ENCODE data around the gene SEPTIN12. TPM values are rescaled to one million over a fixed set of nuclear protein-coding genes. Genes with fewer than 3 reads are reported as not detected.

Gene SEPTIN12
- total RNA-seq, 1 donor from 2014 or later: not detected

DNA sequence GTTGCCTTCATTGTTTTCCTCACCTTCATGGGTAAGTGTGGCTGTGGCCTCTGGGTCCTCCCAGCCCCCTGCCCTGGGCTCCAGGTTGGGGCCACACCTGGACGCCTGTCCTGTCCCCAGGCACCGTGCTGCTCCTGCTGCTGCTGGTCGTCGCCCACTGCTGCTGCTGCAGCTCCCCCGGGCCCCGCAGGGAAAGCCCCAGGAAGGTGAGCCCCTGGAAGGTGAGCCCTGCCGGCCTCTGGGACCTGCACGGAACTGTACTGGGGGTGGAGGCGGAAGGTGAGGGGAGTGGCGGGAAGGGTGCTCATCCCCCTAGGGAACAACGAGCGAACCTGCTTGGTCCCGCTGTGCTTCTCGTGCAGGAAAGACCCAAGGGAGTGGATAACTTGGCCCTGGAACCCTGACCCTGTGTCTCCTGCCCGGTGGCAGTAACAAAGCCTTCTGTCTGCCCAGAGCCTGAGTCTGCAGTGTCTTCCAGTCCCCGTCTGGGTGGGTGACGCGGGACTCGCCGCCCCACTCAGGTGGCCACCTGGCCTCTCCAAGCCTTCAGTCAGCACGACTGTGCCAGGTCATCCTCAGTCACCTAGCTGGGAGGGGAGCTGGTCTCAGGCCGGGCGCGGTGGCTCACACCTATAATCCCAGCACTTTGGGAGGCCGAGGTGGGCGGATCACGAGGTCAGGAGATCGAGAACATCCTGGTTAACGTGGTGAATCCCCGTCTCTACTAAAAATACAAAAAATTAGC is 7.9 kb upstream of the SEPTIN12 start:
- H3K36me3 ChIP-seq: peaks cover 0 to 9% of the 10 kb centered on the region in 2 donors
- H3K27ac ChIP-seq: no peak overlapping the region
- intact Hi-C loops (cut with DNase I): no loop called here
- H3K27me3 ChIP-seq: no peaks in the 10 kb centered on the region
- no peak for DNase-seq (ENCODE audit: extremely low spot score in 2 of 2)
- TF ChIP-seq POLR2A (IDR thresholded peaks at IDR 0.05) (no peak), POLR2AphosphoS5 (IDR thresholded peaks at IDR 0.05; ENCODE audit: insufficient read depth in 1 of 2, low read depth in 1 of 2) (no peak)
- TF ChIP-seq, protein P1, sequence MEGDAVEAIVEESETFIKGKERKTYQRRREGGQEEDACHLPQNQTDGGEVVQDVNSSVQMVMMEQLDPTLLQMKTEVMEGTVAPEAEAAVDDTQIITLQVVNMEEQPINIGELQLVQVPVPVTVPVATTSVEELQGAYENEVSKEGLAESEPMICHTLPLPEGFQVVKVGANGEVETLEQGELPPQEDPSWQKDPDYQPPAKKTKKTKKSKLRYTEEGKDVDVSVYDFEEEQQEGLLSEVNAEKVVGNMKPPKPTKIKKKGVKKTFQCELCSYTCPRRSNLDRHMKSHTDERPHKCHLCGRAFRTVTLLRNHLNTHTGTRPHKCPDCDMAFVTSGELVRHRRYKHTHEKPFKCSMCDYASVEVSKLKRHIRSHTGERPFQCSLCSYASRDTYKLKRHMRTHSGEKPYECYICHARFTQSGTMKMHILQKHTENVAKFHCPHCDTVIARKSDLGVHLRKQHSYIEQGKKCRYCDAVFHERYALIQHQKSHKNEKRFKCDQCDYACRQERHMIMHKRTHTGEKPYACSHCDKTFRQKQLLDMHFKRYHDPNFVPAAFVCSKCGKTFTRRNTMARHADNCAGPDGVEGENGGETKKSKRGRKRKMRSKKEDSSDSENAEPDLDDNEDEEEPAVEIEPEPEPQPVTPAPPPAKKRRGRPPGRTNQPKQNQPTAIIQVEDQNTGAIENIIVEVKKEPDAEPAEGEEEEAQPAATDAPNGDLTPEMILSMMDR (IDR thresholded peaks at IDR 0.05): no peak
- peaks cover 12% of the 10 kb centered on the region for H3K4me1 ChIP-seq
- H3K9me3 ChIP-seq: no peaks in the 10 kb centered on the region
- no peak overlapping the region for H3K4me3 ChIP-seq

DNA sequence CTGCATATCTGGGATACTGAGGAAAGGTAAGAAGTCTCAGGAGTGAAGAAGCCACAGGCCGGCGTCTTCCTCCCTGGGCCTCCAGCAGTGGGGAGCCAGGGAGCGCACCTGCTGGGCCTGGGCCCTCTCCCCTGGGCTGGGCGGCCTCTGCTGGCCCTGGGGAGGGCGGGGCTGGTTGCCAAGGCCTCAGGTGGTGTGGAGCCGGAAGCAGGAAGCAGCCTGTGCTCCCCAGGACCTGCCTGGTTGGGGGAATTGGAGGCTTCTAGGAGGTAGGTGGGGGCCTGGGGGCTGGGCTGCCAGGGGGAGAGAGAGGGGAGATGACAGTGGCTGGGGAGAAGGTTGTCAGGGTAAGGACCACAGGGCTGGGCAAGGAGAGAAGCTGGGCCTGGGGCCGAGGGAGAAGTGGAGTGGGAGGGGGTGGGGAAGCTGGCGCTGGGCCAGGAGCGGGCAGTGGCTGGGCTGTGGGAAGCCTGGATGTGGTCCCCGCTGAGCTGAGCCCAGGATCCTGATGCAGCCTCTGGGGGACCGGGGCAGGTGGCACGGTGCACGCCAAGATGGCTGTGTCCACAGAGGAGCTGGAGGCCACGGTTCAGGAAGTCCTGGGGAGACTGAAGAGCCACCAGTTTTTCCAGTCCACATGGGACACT is 7.2 kb upstream of the SEPTIN12 start, which contains the start of gene SMIM22:
TSS of gene SMIM22 (plus strand) at position 189 of the 647 bp plus-strand sequence. CDS start at position 555, 366 bp downstream.
- Histone ChIP-seq H3K27ac (no peak within 1 kb of the TSS), H3K27me3 (no peaks in the 10 kb centered on the region), H3K9me3 (no peaks in the 10 kb centered on the region), H3K4me3 (no peak within 1 kb of the TSS), H3K36me3 (peaks cover 0 to 9% of the 10 kb centered on the region in 2 donors), H3K4me1 (peaks cover 5% of the 10 kb centered on the region)
- TF ChIP-seq, protein P1 (IDR thresholded peaks at IDR 0.05): no peak
- no peak for TF ChIP-seq POLR2A (IDR thresholded peaks at IDR 0.05)
- TF ChIP-seq POLR2AphosphoS5 (IDR thresholded peaks at IDR 0.05; ENCODE audit: insufficient read depth in 1 of 2, low read depth in 1 of 2): no peak
- no peak for DNase-seq (ENCODE audit: extremely low spot score in 2 of 2)
- intact Hi-C loops (cut with DNase I): no loop called here

DNA sequence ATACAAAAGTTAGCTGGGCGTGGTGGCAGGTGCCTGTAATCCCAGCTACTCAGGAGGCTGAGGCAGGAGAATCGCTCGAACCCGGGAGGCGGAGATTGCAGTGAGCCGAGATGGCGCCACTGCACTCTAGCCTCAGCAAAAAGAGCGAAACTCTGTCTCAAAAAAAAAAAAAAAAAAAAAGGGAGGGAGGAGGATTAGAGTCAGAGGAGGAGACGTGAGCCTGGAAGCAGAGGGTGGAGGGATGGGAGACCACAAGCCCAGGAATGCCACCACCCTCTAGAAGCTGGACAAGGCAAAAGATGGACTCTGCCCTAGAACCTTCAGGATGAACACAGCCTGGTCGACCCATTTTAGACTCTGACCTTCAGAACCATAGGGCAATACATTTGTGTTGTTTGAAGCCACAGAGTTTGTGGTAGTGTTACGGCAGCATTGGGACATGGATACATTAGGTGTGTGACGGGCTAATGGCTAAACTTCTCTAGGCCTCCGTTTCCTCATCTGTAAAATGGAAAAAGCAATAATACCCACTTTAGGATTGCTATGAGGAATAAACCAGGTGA is 4.9 kb upstream of the SEPTIN12 start:
- H3K27ac ChIP-seq: no peak overlapping the region
- H3K27me3 ChIP-seq: no peaks in the 10 kb centered on the region
- H3K9me3 ChIP-seq: no peaks in the 10 kb centered on the region
- no peaks in the 10 kb centered on the region for H3K4me1 ChIP-seq
- H3K36me3 ChIP-seq: peaks cover 0 to 9% of the 10 kb centered on the region in 2 donors
- DNase-seq (ENCODE audit: extremely low spot score in 2 of 2): no peak
- intact Hi-C loops (cut with DNase I): no loop called here
- TF ChIP-seq, protein P1 (IDR thresholded peaks at IDR 0.05): no peak
- no peak overlapping the region for H3K4me3 ChIP-seq

DNA sequence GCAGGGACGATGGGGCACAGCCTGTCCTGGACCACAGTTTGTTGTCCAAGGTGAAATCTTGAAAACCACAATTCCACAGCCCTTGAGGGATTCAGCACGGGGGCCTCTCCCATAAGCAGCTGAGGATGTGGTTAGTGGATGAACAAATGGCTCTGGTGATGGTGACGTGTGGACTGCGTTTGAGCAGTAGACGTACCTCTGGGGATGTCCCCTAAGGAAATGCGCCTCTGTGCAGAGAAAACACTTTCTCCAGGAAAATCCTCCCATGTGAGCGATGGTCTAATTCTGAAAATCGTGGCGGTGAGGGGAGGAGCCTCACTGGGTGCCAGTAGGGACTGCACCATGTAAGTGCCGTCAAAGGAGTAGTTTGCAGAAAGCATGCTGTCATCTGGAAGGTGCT is 2.7 kb upstream of the SEPTIN12 start:
- Histone ChIP-seq H3K36me3 (no peaks in the 10 kb centered on the region), H3K27me3 (no peaks in the 10 kb centered on the region), H3K4me3 (no peak overlapping the region), H3K9me3 (no peaks in the 10 kb centered on the region), H3K27ac (no peak overlapping the region), H3K4me1 (no peaks in the 10 kb centered on the region)
- intact Hi-C loops (cut with DNase I): no loop called here
- DNase-seq (ENCODE audit: extremely low spot score in 2 of 2): no peak
- TF ChIP-seq POLR2AphosphoS5 (IDR thresholded peaks at IDR 0.05; ENCODE audit: insufficient read depth in 1 of 2, low read depth in 1 of 2): no peak
- TF ChIP-seq, protein P1 (IDR thresholded peaks at IDR 0.05): no peak
- TF ChIP-seq POLR2A (IDR thresholded peaks at IDR 0.05): no peak

DNA sequence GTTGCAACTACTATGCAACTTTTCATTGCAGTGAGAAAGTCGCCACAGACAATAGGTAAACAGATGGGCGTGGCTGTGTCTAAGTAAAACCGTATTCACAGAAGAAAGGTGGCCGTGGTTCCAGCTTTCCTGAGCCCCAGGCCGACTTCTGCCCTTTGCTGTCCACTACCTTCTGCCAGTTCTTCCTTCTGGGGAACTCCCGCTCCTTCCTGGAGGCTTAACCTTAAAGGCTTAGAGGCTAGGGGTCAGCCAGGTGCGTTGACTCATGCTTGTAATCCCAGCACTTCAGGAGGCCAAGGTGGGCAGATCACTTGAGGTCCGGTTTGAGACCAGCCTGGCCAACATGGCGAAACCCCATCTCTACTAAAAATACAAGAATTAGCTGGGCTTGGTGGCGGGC is 2.1 kb upstream of the SEPTIN12 start:
- Histone ChIP-seq H3K4me3 (no peak overlapping the region), H3K27me3 (no peaks in the 10 kb centered on the region), H3K27ac (no peak overlapping the region), H3K36me3 (no peaks in the 10 kb centered on the region), H3K4me1 (no peaks in the 10 kb centered on the region), H3K9me3 (no peaks in the 10 kb centered on the region)
- TF ChIP-seq POLR2A (IDR thresholded peaks at IDR 0.05): no peak
- intact Hi-C loops (cut with DNase I): no loop called here
- no peak for DNase-seq (ENCODE audit: extremely low spot score in 2 of 2)

All from vagina (tissue), 2 donors.